ENCODE results near the gene SLC8A2.

The SLC8A2 gene

DNA sequence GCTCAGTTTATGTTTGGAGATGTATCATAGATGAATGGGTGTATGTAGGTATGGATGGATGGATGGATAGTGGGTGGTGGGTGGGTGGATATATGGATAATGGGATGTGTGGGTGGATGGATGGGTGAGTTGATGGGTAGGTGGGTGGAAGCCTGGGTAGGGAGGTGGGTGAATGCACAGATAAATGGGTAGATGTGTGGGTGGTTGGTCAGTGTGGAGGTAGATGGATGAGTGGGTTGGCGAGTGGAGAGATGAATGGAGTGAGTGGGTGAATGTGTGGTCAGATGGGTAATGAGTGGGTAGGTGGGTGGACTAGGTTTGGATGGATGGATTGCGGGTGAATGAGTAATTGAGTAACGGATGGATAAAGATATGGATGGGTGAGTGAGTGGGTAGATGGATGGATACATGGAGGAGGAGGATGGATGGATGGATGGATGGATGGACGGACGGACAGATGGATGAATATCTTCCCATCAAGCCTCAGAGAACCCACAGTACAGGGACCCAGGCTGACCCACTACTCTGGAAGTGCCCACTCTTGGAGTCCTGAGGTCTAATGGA lies 65.8 kb downstream of the SLC8A2 start:
- H3K4me3 ChIP-seq (replicated peaks in 1 of 2; ENCODE audit: low read depth in 2 of 2, low read length in 2 of 2), result no peak overlapping the region
- no peak for DNase-seq (ENCODE audit: low read depth in 2 of 2)
- no peak for TF ChIP-seq CTCF (IDR thresholded peaks at IDR 0.05; ENCODE audit: low read depth, low read length)

GRCh38 chr19:47405197-47405550 lies 66.5 kb downstream of the SLC8A2 start:
- no peak for DNase-seq (ENCODE audit: low read depth in 2 of 2)
- no peak overlapping the region for H3K4me3 ChIP-seq (replicated peaks in 1 of 2; ENCODE audit: low read depth in 2 of 2, low read length in 2 of 2)
- TF ChIP-seq CTCF (IDR thresholded peaks at IDR 0.05; ENCODE audit: low read depth, low read length), result no peak

- no peak for TF ChIP-seq CTCF (IDR thresholded peaks at IDR 0.05; ENCODE audit: low read depth, low read length)
- no peak overlapping the region for H3K4me3 ChIP-seq (replicated peaks in 1 of 2; ENCODE audit: low read depth in 2 of 2, low read length in 2 of 2)
- DNase-seq (ENCODE audit: low read depth in 2 of 2), result no peak
Measured at GRCh38 chr19:47404334-47405196, 67.1 kb downstream of the SLC8A2 start.

DNA sequence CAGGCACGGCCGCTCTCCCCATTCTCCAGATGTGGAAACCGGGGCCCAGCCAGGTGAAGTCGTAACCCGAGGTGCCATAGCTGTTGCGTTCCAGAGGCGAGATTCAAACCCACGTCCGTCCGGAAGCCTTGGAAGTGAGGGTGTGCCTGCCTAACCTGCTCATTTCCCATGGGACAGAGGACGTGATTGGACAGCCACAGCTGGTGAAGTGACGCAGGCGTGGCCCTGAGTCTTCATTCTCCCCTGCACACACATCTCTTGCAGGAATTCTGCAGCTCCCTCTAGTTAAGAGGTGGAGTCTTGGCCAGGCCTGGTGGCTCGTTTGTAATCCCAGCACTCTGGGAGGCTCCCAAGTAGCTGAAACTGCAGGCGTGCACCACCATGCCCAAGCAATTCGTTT lies 69.2 kb downstream of the SLC8A2 start:
- H3K4me3 ChIP-seq (replicated peaks in 1 of 2; ENCODE audit: low read depth in 2 of 2, low read length in 2 of 2), result no peak overlapping the region
- no peak for DNase-seq (ENCODE audit: low read depth in 2 of 2)
- no peak for TF ChIP-seq CTCF (IDR thresholded peaks at IDR 0.05; ENCODE audit: low read depth, low read length)

DNA sequence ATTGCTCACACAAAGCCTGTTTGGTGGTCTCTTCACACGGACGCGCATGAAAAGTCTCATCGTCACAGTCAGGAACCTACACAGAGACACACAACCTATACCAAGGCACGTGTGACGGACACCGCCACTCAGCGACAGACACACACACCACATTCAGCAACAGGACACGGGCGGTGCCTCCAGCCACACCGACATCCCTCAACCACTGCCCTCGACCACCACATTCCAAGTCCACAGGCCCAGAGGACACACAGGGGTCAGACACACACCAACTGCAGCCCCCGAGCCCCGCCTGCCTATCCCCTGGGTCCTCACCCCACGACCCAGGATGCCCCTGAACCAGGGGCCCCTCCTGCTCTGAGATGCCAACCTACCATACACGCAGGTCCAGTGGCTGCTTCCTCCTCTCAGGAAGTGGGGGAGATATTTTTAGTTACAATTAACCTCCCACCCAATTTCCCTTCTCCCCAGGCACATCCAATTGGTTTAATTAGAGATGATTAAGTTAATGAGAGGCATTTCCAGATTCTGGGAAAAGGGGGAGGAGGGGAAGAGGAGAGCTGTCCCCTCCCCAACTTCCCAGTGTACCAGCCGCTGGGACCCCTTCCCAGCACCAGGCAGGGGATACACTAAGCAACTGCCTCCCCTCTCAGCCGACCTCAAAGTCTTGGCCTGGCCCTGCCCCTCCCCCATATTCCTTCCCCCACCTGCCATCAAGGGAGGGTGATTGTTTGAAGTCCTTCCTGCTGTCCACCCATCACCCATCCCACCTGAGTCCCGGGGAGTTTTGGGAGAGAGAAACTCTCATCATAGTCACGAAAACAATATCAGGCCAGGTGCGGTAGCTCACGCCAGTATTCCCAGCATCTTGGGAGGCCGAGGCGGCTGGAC lies 72.7 kb downstream of the SLC8A2 start:
- H3K4me3 ChIP-seq (replicated peaks in 1 of 2; ENCODE audit: low read depth in 2 of 2, low read length in 2 of 2), result no peak overlapping the region
- no peak for DNase-seq (ENCODE audit: low read depth in 2 of 2)
- TF ChIP-seq CTCF (IDR thresholded peaks at IDR 0.05; ENCODE audit: low read depth, low read length), result no peak

DNA sequence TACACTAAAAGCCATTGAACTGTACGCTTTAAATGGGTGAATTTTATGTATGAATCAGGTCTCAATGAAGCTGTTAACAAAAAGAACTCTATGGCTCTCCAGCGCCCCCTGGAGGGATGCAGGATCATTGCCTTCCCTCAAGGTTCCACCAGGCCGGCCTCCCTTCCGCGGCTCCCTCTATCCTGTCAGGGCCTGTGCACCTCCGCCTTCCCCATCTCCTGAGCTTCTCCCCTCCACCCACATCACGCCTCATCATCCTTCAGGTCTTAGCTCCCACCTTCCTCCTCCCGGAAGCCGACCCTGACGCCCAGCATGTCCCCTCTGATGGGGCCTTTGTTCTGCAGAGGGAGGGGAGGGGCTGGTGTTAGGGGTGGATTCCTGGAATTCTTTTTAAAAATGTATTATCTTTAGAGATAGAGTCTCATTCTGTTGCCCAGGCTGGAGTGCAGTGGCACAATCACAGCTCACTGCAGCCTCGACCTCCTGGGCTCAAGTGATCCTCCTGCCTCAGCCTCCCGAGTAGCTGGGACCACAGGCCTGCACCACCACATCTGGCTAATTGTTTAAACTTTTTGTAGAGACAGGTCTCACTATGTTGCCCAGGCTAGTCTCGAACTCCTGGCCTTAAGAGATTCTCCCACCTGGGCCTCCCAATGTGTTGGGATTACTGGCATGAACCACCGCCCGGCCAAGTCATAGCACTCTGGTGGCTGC lies 80.0 kb downstream of the SLC8A2 start:
- H3K4me3 ChIP-seq (replicated peaks in 1 of 2; ENCODE audit: low read depth in 2 of 2, low read length in 2 of 2), result no peak overlapping the region
- DNase-seq (ENCODE audit: low read depth in 2 of 2), result peak; percentile 78 to 84
- TF ChIP-seq CTCF (IDR thresholded peaks at IDR 0.05; ENCODE audit: low read depth, low read length), result peak; percentile 93

Measured in cardiac fibroblast (primary cell).